HUES64 (cell line): ENCODE measurements around the gene STK11.

ENCODE experiments used
- H3K27ac ChIP-seq: 2 replicates; pipeline ENCODE4 v1.7.0; 2013; ENCODE audit warnings: low read depth, low read length, inconsistent platforms
- H3K27me3 ChIP-seq: 2 replicates; pipeline ENCODE4 v1.6.1; 2013; ENCODE audit warnings: mild to moderate bottlenecking, low read length; ENCODE audit not compliant: insufficient read depth
- H3K36me3 ChIP-seq: 2 replicates; pipeline ENCODE4 v1.6.1; 2013; ENCODE audit warnings: mild to moderate bottlenecking, low read length; ENCODE audit not compliant: insufficient read depth
- H3K4me1 ChIP-seq: 2 replicates; pipeline ENCODE4 v1.6.1; 2013; ENCODE audit warnings: mild to moderate bottlenecking, low read length, moderate library complexity; ENCODE audit not compliant: insufficient read depth
- H3K4me3 ChIP-seq: 2 replicates; pipeline ENCODE4 v1.5.1; 2013; ENCODE audit warnings: mild to moderate bottlenecking, low read length, moderate library complexity
- H3K9ac ChIP-seq: 2 replicates; pipeline ENCODE4 v1.6.1; 2013; ENCODE audit warnings: mild to moderate bottlenecking, low read depth, low read length
- H3K9me3 ChIP-seq: 2 replicates; pipeline ENCODE4 v1.6.1; 2013; ENCODE audit warnings: low read depth, low read length; ENCODE audit not compliant: insufficient read depth
- WGBS: fragments of 150-250, 120-280 bp; methylation state at CpG from one replicate; pipeline ENCODE4 v1.1.7; 2013; ENCODE audit warnings: missing lambda C conversion rate; 5-methylcytosine and 5-hydroxymethylcytosine counted together

STK11 gene

GRCh38 chr19:1251330-1252220 lies 46.0 kb downstream of the STK11 start:
- Histone ChIP-seq H3K4me3 (peak overlapping the region; percentile 90), H3K9me3 (no peaks in the 10 kb centered on the region), H3K27me3 (no peaks in the 10 kb centered on the region), H3K4me1 (no peaks in the 10 kb centered on the region), H3K9ac (peak overlapping the region; percentile 96), H3K27ac (peak overlapping the region; percentile 93), H3K36me3 (peaks cover 48% of the 10 kb centered on the region)
- WGBS, result 4% methylated on average over 35 of the region's 41 CpGs

GRCh38 chr19:1252221-1252820 lies 46.7 kb downstream of the STK11 start:
- Histone ChIP-seq H3K4me1 (no peaks in the 10 kb centered on the region), H3K4me3 (peak overlapping the region; percentile 90), H3K36me3 (peaks cover 56% of the 10 kb centered on the region), H3K9me3 (no peaks in the 10 kb centered on the region), H3K27ac (peak overlapping the region; percentile 93), H3K9ac (peak overlapping the region; percentile 96), H3K27me3 (no peaks in the 10 kb centered on the region)
- 32% methylated on average over 22 of the region's 30 CpGs for WGBS

- WGBS, result 55% methylated on average over 20 of the region's 26 CpGs
- H3K4me3 ChIP-seq, result peak overlapping the region; percentile 90; the same call in 1 of the 2 replicates
- peaks cover 62% of the 10 kb centered on the region for H3K36me3 ChIP-seq
- no peak overlapping the region for H3K9ac ChIP-seq
- H3K27ac ChIP-seq, result peak overlapping the region; percentile 93; the same call in 1 of the 2 replicates
- H3K4me1 ChIP-seq, result 0 out of 2 replicates have a peak, but pooled peaks cover under 1% of the 10 kb centered on the region
- H3K9me3 ChIP-seq, result no peaks in the 10 kb centered on the region
- H3K27me3 ChIP-seq, result no peaks in the 10 kb centered on the region
These were observed 47.4 kb downstream of the STK11 start for GRCh38 chr19:1252821-1253513.

- WGBS, result 92% methylated on average over 23 of the region's 23 CpGs
- 0 out of 2 replicates have a peak, but pooled peaks cover 3% of the 10 kb centered on the region for H3K4me1 ChIP-seq
- peak overlapping the region; percentile 93 for H3K27ac ChIP-seq
- no peaks in the 10 kb centered on the region for H3K27me3 ChIP-seq
- no peak overlapping the region for H3K9ac ChIP-seq
- no peak overlapping the region for H3K4me3 ChIP-seq
- H3K9me3 ChIP-seq, result no peaks in the 10 kb centered on the region
- peaks cover 67% of the 10 kb centered on the region for H3K36me3 ChIP-seq
These were observed 48.0 kb downstream of the STK11 start for GRCh38 chr19:1253514-1254080.

GRCh38 chr19:1254081-1254527 lies 48.5 kb downstream of the STK11 start:
- peaks cover 7% of the 10 kb centered on the region for H3K4me1 ChIP-seq
- no peaks in the 10 kb centered on the region for H3K27me3 ChIP-seq
- H3K9ac ChIP-seq, result no peak overlapping the region
- H3K9me3 ChIP-seq, result no peaks in the 10 kb centered on the region
- 95% methylated on average over 37 of the region's 37 CpGs for WGBS
- H3K36me3 ChIP-seq, result peaks cover 67% of the 10 kb centered on the region
- peak overlapping the region; percentile 93; the same call in 1 of the 2 replicates for H3K27ac ChIP-seq
- no peak overlapping the region for H3K4me3 ChIP-seq

- H3K4me1 ChIP-seq, result peaks cover 7% of the 10 kb centered on the region
- no peak overlapping the region for H3K4me3 ChIP-seq
- peak overlapping the region; percentile 7; the same call in 1 of the 2 replicates for H3K27ac ChIP-seq
- peaks cover 67% of the 10 kb centered on the region for H3K36me3 ChIP-seq
- H3K9me3 ChIP-seq, result no peaks in the 10 kb centered on the region
- no peak overlapping the region for H3K9ac ChIP-seq
- H3K27me3 ChIP-seq, result no peaks in the 10 kb centered on the region
- WGBS, result 95% methylated on average over 20 of the region's 20 CpGs
These were observed 49.1 kb downstream of the STK11 start for GRCh38 chr19:1254530-1255185.

GRCh38 chr19:1255186-1256161 lies 49.9 kb downstream of the STK11 start:
- no peak overlapping the region; the same call in 1 of the 2 replicates for H3K9ac ChIP-seq
- peak overlapping the region; percentile 34; the same call in 1 of the 2 replicates for H3K27ac ChIP-seq
- H3K36me3 ChIP-seq, result peaks cover 67% of the 10 kb centered on the region
- peaks cover 7% of the 10 kb centered on the region for H3K4me1 ChIP-seq
- WGBS, result 94% methylated on average over 52 of the region's 52 CpGs
- H3K9me3 ChIP-seq, result no peaks in the 10 kb centered on the region
- no peak overlapping the region for H3K4me3 ChIP-seq
- H3K27me3 ChIP-seq, result no peaks in the 10 kb centered on the region

- Histone ChIP-seq H3K9me3 (no peaks in the 10 kb centered on the region), H3K36me3 (peaks cover 59% of the 10 kb centered on the region), H3K9ac (no peak overlapping the region), H3K4me1 (peaks cover 10% of the 10 kb centered on the region), H3K4me3 (no peak overlapping the region), H3K27ac (no peak overlapping the region), H3K27me3 (no peaks in the 10 kb centered on the region)
- WGBS, result 94% methylated on average over 45 of the region's 46 CpGs
These were observed 51.3 kb downstream of the STK11 start for GRCh38 chr19:1256646-1257474.

GRCh38 chr19:1257475-1258162 lies 52.0 kb downstream of the STK11 start:
- Histone ChIP-seq H3K27me3 (no peaks in the 10 kb centered on the region), H3K4me3 (no peak overlapping the region), H3K27ac (peak overlapping the region; percentile 58; the same call in 1 of the 2 replicates), H3K36me3 (peaks cover 53% of the 10 kb centered on the region), H3K4me1 (peaks cover 12% of the 10 kb centered on the region), H3K9ac (no peak overlapping the region), H3K9me3 (no peaks in the 10 kb centered on the region)
- WGBS, result 89% methylated on average over 22 of the region's 23 CpGs
